Tibial nerve (tissue), 4 donors: Measurements from ENCODE around the gene IRF2BPL.

Source experiments
- CTCF ChIP-seq, 5 experiments: fragments of 200-600 bp in 3 of 5; fragments of 450-650 bp in 2 of 5; sonication (generic) in 3 of 5; IDR thresholded peaks; one replicate each; pipeline ENCODE4 v1.5.1; 2016 to 2019; ENCODE audit warnings: antibody characterized with exemption in 5 of 5, mild to moderate bottlenecking in 3 of 5, moderate library complexity in 2 of 5
- EP300 ChIP-seq, 2 donors: sonication (generic); formaldehyde crosslinking; IDR thresholded peaks; one replicate each; pipeline ENCODE4 v1.6.1; 2017; ENCODE audit warnings: antibody characterized with exemption in 2 of 2, mild to moderate bottlenecking in 1 of 2
- POLR2A ChIP-seq, 2 donors: fragments of 450-650 bp; IDR thresholded peaks; one replicate each; pipeline ENCODE4 v1.6.1; 2017; ENCODE audit warnings: antibody characterized with exemption in 2 of 2, mild to moderate bottlenecking in 2 of 2, moderate library complexity in 2 of 2

DNA sequence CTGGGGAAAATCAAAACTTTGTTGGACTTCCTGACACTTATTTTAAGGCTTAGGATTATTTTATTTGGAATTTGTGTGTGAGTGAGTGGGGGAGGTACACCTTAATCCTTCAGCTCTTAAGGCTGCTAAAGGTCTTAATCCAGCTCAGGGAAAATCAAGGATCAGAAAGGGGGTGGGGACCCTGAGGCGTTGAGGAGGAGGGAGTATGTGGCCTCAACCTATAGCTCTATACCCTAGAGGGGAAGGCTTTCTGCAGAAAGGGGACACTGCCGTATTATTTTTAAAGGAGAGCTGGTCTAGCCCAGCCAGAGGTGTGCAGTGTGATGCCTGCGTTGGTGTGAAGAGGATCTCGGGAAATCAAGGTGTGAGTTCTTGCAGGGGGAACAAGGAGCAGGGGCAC is 20.0 kb downstream of the IRF2BPL start:
- TF ChIP-seq CTCF (IDR thresholded peaks at IDR 0.05) (no peak), POLR2A (IDR thresholded peaks at IDR 0.05) (no peak), EP300 (IDR thresholded peaks at IDR 0.05) (no peak)
